K562 (cell line): Measurements from ENCODE around the gene ELOVL4. TPM values are rescaled to one million over a fixed set of nuclear protein-coding genes. Genes with fewer than 3 reads are reported as not detected.

Source experiments
- E2F6 ChIP-seq, 2 experiments: IDR thresholded peaks; 2 replicates each; pipeline ENCODE4 v1.6.1; 2011; ENCODE audit warnings: borderline replicate concordance in 1 of 2, control low read depth in 1 of 2, low read depth in 1 of 2, low read length in 1 of 2, mild to moderate bottlenecking in 1 of 2, mixed read lengths in 1 of 2, moderate library complexity in 1 of 2; ENCODE audit not compliant: insufficient read depth in 1 of 2, insufficient read length in 1 of 2, poor library complexity in 1 of 2, severe bottlenecking in 1 of 2; ENCODE audit errors: extremely low read depth in 1 of 2
- ELF1 ChIP-seq: fragments of 200-800 bp; sonication (Bioruptor generic); IDR thresholded peaks from 2 replicates; pipeline ENCODE4 v1.6.1; 2016; ENCODE audit warnings: missing genetic modification characterization, missing compliant biosample characterization
- ELK3 ChIP-seq: fragments of 450-650 bp; formaldehyde crosslinking; IDR thresholded peaks from 2 replicates; pipeline ENCODE4 v1.4.0; 2020; ENCODE audit warnings: mild to moderate bottlenecking
- MYC ChIP-seq, 2 experiments: fragments of 250-450 bp in 1 of 2; sonication (Bioruptor Pico) in 1 of 2; IDR thresholded peaks; 2 replicates each; pipeline versions ENCODE4 v1.5.1 to v1.6.1; 2012 to 2021; ENCODE audit warnings: low read depth in 2 of 2, borderline replicate concordance in 1 of 2, improper control_type of control experiment in 1 of 2, low read length in 1 of 2, mild to moderate bottlenecking in 1 of 2, moderate library complexity in 1 of 2
- POLR2G ChIP-seq: fragments of 200-400 bp; formaldehyde crosslinking; IDR thresholded peaks from 2 replicates; pipeline ENCODE4 v1.6.1; 2017; ENCODE audit warnings: low read depth, mild to moderate bottlenecking, antibody characterized with exemption, low read length, moderate library complexity
- PURB ChIP-seq: sonication (generic); formaldehyde crosslinking; IDR thresholded peaks from 2 replicates; pipeline ENCODE4 v1.9.0; 2021; ENCODE audit warnings: low read depth, mild to moderate bottlenecking, missing genetic modification reagents
- RBFOX2 ChIP-seq: fragments of 200-400 bp; formaldehyde crosslinking; IDR thresholded peaks from 2 replicates; pipeline ENCODE4 v1.6.1; 2017; ENCODE audit warnings: low read depth, mild to moderate bottlenecking, low read length, moderate library complexity
- REST ChIP-seq, 2 experiments: fragments of 450-650 bp; formaldehyde crosslinking in 1 of 2; IDR thresholded peaks; 2 replicates each; pipeline versions ENCODE4 v1.4.0 to v1.6.1; 2014 to 2020; ENCODE audit warnings: mild to moderate bottlenecking in 2 of 2, borderline replicate concordance in 1 of 2, low read depth in 1 of 2
- RHOXF2B ChIP-seq: fragments of 250-450 bp; sonication (Bioruptor Pico); conservative IDR thresholded peaks from 2 replicates; pipeline ENCODE4 v1.5.1; 2021
- SMC3 ChIP-seq: conservative IDR thresholded peaks from 2 replicates; pipeline ENCODE4 v1.6.1; 2011; ENCODE audit warnings: low read depth, low read length, improper control_type of control experiment; ENCODE audit not compliant: insufficient read depth
- VEZF1 ChIP-seq: fragments of 200-800 bp; sonication (Bioruptor generic); IDR thresholded peaks from 2 replicates; pipeline ENCODE4 v1.6.1; 2017; ENCODE audit warnings: missing genetic modification characterization, missing compliant biosample characterization
- polyA plus RNA-seq, 8 experiments: library from polyadenylated mRNA; depleted of rRNA in 4 of 8; stranded (reverse) in 5 of 8; unstranded in 3 of 8; fragments of >200 nt; fragmentation: Nextera tagmentation in 2 of 8; fragmentation: Illumina TruSeq in 1 of 8; extraction: Ambion mirVana in 2 of 8; extraction: Trizol in 1 of 8; gene quantifications; 2 replicates each; pipeline versions ENCODE4 v1.2.1 to v1.2.3, GENCODE V29; 2011 to 2014; ENCODE audit warnings: inconsistent platforms in 1 of 8, missing spikeins in 1 of 8
- total RNA-seq, 7 experiments: library from RNA; depleted of rRNA in 6 of 7; stranded (reverse); fragments of >200 nt in 6 of 7; fragmentation: Illumina TruSeq in 2 of 7; extraction: Trizol in 2 of 7; gene quantifications; 2 replicates each; pipeline versions ENCODE4 v1.2.1 to v1.2.3, GENCODE V29; 2011 to 2021; ENCODE audit warnings: low replicate concordance in 1 of 7
- TF ChIP-seq, protein P1 (sequence below): fragments of 450-650 bp; IDR thresholded peaks from 2 replicates; pipeline ENCODE4 v1.6.1; 2016

The ELOVL4 gene
- total and polyA plus RNA-seq, 9 of the 15 experiments (the other 6 are each of a cell fraction or from before 2014, with no cell fraction given): not detected

DNA sequence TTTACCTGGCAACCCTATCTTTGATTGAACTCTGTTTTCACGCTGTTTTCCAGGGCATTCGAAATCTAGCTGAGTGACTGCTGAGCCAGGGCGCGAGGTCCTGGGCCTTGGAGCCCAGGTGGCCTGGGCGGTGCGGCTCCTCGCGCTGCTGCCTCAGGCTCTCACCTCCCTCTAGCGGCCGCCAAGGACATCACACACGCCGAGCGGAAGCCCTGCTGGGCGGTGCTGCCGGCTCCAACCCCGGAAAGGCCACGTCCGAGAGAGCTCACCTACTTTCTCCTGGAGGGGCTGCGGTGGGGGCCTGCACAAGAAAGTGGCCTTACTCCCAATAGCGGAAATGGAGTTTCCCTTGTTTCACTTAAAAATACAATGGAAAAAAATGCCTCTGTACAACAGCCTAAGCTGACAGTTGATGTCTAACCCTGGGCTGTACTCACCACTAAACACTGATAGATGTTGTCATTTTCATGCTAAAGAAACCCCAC is 77.7 kb downstream of the ELOVL4 start (continued):
- TF ChIP-seq REST (IDR thresholded peaks at IDR 0.05; ENCODE audit: borderline replicate concordance) (peak; percentile 14; the same call in 1 of the 2 replicates), REST (CRISPR knock-in tag; IDR thresholded peaks at IDR 0.05; ENCODE audit: low read depth) (no peak), PURB (no peak), E2F6 (IDR thresholded peaks at IDR 0.05; ENCODE audit: borderline replicate concordance in 1 of 2, extremely low read depth in 1 of 2, insufficient read depth in 1 of 2, insufficient read length in 1 of 2, low read depth in 1 of 2, low read length in 1 of 2, poor library complexity in 1 of 2, severe bottlenecking in 1 of 2) (peak; percentile 51 to 93), VEZF1 (CRISPR knock-in tag) (peak; percentile 17; the same call in 1 of the 2 replicates), RBFOX2 (peak; percentile 51), POLR2G (peak; percentile 64), SMC3 (peak; percentile 63), RHOXF2B (no peak), ELF1 (peak; percentile 70), MYC (IDR thresholded peaks at IDR 0.05; ENCODE audit: low read depth, low read length) (peak; percentile 58), MYC (CRISPR knock-in tag; IDR thresholded peaks at IDR 0.05; ENCODE audit: borderline replicate concordance, low read depth) (no peak), ELK3 (CRISPR knock-in tag) (no peak)
- TF ChIP-seq, protein P1, sequence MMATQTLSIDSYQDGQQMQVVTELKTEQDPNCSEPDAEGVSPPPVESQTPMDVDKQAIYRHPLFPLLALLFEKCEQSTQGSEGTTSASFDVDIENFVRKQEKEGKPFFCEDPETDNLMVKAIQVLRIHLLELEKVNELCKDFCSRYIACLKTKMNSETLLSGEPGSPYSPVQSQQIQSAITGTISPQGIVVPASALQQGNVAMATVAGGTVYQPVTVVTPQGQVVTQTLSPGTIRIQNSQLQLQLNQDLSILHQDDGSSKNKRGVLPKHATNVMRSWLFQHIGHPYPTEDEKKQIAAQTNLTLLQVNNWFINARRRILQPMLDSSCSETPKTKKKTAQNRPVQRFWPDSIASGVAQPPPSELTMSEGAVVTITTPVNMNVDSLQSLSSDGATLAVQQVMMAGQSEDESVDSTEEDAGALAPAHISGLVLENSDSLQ: 0 out of 2 replicates have a peak, but pooled peaks have one; percentile 27
